Ovary (tissue), 3 donors: Measurements from ENCODE around the gene WDR36.

Source experiments
- CTCF ChIP-seq, 3 donors: fragments of 450-650 bp in 2 of 3; fragments of 200-600 bp in 1 of 3; IDR thresholded peaks; one replicate each; pipeline versions ENCODE4 v1.5.1 to v1.8.0; 2016 to 2022; ENCODE audit warnings: antibody characterized with exemption in 3 of 3, mild to moderate bottlenecking in 1 of 3
- EP300 ChIP-seq: sonication (generic); formaldehyde crosslinking; IDR thresholded peaks from one replicate; pipeline ENCODE4 v1.6.1; 2017; ENCODE audit warnings: antibody characterized with exemption
- POLR2A ChIP-seq: fragments of 450-650 bp; IDR thresholded peaks from one replicate; pipeline ENCODE4 v1.6.1; 2017; ENCODE audit warnings: antibody characterized with exemption, mild to moderate bottlenecking, moderate library complexity
- donor health status: DM: no; HTN: no; CAD: no.

GRCh38 chr5:111076091-111076490, 16.1 kb upstream of the WDR36 start:
- TF ChIP-seq CTCF (IDR thresholded peaks at IDR 0.05): no peak
- no peak for TF ChIP-seq POLR2A
- TF ChIP-seq EP300: no peak
